Activated CD4-positive, CD25-positive, alpha-beta regulatory T cell treated with anti-CD3 and anti-CD28 coated beads, Interleukin-2, amount 50 U/mL, for 16 hours (primary cell): ENCODE results near the gene LIPJ.

Experiments used
- DNase-seq: peaks from one replicate; pipeline ENCODE4 v3.0.0-alpha.2; 2020; ENCODE audit warnings: low read depth, low spot score

LIPJ gene, protein sequence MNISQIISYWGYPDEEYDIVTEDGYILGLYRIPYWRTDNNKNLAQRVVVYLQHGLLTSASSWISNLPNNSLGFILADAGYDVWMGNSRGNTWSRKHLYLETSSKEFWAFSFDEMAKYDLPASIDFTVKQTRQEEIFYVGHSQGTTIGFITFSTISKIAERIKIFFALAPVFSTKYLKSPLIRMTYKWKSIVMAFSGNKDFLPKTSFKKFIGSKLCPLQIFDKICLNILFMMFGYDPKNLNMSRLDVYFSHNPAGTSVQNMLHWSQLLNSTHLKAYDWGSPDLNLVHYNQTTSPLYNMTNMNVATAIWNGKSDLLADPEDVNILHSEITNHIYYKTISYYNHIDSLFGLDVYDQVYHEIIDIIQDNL

GRCh38 chr10:88586462-88586861 lies at the start of gene LIPJ:
LIPJ (plus strand) TSS chr10:88586762; CDS start chr10:88590688, 3,926 bp downstream.
- no peak for DNase-seq

GRCh38 chr10:88537322-88537721 lies 49.2 kb upstream of the LIPJ start:
- DNase-seq: no peak

GRCh38 chr10:88538048-88538447 lies 48.5 kb upstream of the LIPJ start:
- no peak for DNase-seq

DNA sequence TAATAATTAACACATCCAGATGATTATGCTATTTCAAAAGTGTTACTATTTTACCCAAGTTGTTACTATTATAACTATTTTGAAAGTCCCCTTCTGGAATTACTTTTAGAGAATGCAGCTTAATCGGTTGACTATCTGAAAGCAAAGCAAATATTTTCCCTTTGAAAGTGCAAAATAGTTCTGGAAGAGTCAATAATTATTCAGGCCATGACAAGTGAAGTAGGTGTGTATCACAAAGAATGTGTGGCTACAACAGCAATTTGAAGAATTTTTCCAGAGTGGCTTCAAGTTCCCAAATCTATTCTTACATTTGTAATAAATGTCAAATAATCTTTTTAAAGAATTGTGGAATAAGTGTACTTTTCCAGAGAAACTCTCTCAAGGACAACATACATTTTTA lies 46.2 kb upstream of the LIPJ start:
- DNase-seq: no peak

DNA sequence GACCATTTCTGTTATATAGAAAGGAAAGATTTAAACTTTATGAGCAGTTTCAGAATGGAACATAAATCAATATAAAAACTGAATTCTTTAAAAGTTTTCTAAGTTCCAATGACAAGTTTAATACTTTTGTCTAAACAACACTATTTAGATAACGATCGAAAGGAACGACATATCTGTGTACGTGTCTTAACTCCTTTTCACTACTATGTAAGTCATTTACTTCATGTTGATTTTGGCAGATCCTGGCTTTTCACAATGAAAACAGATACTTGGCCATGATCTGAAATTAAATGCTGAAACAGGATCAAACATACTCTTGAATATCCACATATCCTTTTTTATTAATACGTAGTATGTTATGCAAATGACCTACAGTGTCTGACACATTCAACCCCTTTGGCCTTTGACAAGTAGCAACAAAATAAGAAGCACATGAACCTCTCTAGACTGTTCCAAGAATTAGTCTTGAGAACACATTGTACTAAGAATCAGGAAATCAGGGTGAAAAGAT lies 45.4 kb upstream of the LIPJ start:
- DNase-seq: no peak

DNA sequence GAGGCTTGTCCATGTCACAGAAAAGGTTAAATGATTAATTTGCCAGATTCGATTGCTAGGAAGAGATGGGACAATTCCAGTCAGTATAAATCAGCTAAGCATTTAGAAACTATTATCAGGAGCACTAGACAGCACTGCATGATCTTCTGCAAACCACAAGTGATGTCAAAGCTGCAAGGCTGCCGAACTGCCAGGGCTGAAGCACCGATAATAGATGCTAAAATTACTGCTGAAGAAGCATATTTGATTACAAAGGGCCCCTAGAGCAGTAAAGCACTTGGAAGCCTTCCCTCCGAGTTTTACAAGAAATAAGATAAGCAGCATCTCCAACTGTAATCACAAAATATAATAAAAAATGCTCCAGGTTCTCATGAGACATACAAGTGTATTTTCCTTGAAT lies 44.0 kb upstream of the LIPJ start:
- no peak for DNase-seq

GRCh38 chr10:88544140-88544870 lies 42.3 kb upstream of the LIPJ start:
- DNase-seq: no peak

GRCh38 chr10:88545359-88545758 lies 41.2 kb upstream of the LIPJ start:
- no peak for DNase-seq

DNA sequence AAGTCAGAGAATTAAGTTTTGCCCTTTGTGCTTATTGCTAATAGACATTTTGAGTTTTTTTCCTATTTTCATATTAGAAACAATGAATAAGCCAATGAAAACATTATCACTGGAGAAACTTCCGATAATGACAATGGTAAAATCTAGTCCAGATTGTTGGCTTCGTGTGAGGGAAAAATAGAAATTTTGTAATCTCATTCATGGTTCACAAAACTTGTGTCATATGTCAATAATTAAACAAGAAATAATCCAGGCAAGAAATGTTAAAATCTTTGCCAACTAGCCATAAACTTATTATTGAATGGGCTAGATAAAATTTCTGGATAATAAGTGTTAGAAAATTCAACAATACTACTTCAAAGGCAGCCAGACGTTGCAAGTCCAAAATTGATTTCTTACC lies 40.1 kb upstream of the LIPJ start:
- DNase-seq: no peak

GRCh38 chr10:88551246-88551645 lies 35.3 kb upstream of the LIPJ start:
- no peak for DNase-seq

GRCh38 chr10:88553116-88553752 lies 33.3 kb upstream of the LIPJ start:
- DNase-seq: peak; percentile 5

DNA sequence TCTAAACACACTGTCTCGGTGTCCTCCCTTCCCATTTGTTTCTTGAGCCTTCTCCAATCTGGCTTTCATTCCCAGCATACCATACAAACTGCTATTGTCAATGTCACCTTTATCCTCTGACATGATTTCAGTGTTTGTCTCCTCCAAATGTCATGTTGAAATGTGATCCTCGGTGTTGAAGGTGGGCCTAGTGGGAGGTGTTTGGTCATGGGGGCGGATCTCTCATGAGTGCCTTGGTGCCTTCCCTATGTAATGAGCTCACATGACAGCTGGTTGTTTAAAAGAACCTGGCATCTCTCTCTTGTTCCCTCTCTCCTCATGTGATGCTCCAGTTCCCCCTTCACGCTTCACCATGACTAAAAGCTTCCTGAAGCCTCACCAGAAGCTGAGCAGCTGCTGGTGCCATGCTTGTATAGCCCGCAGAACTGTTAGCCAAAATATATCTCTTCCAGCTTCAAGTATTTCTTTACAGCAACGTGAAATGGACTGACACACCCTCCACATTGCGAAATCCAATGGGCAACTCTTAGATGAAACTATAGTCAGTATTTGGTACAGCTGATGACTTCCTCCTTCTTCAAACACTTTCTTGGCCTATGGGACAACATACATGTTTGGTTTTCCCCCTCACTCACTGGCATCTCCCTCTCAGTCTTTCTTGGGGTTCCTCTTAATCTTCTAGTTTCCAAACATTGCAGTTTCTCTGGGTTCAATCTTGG lies 31.2 kb upstream of the LIPJ start:
- DNase-seq: no peak

DNA sequence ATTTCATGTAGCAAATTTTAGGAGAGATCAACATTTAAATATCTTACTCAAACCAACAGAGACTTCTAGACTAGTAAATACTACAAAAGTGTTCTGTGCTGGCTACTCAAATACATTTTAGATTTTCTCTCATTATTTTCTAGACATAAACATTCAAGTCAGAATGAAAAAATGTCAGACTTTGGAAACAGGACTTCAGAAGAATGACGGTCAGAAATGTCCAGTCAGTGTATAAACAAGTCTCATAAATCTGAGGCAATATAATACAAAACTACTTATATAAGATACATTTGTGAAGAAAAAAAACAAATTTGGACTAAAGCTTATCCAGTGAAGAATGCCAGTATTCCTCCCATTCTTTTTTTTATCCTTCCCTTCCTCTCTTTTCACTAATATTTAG lies 29.3 kb upstream of the LIPJ start:
- DNase-seq: no peak

- no peak for DNase-seq
These were observed 28.9 kb upstream of the LIPJ start for GRCh38 chr10:88557658-88558057.

DNA sequence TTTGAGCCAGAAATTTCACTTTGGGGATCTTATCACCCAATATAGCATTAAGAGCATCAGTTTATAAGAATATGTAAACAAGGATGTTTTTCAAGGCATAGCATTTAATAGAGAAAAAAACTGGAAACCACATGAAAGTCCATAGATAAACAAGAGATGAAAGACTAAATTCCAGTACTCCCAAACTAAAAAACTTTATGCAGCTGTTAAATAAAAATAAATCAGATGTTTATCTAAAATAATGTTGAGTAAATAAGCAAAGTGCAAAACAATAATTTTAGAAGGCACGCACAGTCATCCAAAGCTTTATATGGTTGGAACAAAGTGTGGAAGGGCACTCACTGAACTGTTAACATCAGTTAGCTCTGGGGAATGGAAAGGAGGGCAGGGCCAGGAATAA lies 24.4 kb upstream of the LIPJ start:
- DNase-seq: no peak

GRCh38 chr10:88565072-88565471 lies 21.5 kb upstream of the LIPJ start:
- DNase-seq: no peak

GRCh38 chr10:88582411-88582805 lies 4.2 kb upstream of the LIPJ start:
- DNase-seq: no peak

DNA sequence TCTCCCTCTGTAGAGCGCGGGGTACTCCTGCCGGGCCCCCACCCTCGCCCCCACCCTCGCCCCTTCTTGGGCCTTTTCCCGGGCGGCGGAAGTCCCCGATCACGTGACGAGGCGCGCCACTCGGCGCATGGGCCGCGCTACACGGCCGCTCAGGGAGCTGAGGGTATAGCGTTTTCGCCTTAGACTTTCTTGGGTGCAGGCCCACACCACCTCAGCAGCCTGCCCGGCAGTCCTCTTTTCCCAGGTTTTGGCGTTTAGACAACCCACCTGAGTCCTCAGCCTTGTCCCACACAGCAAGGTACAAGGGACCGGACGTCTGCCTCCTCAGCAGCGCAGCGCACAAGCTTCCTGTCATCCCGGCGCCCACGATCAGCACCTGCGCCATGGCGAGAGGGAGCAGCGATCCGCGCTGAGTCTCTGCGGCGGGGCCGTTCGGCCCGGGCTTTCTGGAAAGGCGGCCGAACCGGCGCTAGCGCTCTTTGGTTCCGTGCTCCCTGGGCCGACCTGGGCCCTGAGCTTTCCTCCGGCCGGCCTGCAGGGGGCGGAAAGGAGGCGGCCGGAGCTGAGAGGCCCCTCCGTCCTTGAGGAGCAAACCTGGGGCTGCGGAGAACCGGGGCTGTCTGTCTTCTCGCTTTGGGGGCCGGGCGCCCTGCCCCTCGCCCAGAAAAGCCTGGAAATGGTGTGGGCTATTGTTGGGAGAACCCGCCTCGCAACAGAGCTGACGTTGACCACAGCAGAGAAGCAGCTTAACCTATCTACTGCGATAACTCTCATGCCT lies 3.6 kb upstream of the LIPJ start, which contains the start of gene RNLS:
Gene RNLS, minus strand, starts transcription at position 513 of the 778 bp plus-strand sequence.
- DNase-seq: peak; percentile 21

DNA sequence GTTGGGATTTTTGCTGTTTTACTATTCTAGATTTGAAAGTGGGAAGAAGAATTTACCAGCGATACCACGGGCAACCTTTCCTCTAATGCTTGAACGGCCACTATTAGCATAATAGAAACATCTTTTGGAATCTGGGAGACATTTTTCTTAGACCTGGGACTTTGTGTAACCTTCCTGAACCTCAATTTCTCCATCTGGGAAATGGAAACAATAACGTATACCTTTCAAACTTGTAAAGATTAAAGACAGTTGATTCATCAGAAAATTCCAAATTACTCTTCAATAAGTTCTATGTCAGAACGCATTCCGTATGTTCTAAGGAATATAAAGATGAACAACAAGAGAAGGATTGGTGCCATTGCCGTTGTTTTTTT lies 3.0 kb upstream of the LIPJ start:
- no peak for DNase-seq

DNA sequence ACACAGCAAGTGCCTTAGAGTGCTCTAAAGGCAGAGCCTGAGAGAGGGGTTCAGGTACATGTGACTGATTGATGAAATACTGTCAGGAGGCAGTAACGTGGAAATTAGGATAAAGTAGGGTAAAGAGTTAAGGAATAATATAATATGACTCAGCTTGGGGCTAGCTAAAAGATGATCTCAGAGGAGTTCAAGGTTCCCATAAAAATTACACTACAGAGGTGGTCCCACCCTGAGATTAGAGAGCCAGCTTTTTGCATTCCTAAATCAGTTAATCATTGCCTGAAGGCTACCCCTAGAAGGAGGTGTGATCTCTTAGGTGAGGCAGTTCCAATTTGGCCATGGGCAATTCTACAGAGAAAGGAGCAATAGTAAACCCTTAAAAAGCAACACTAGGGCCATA lies 5.8 kb downstream of the LIPJ start:
- no peak for DNase-seq

- no peak for DNase-seq
These were observed 6.3 kb downstream of the LIPJ start for GRCh38 chr10:88592906-88593305.
